GM12873 (cell line): ENCODE results near the gene CFAP161.

Experiments used
- CTCF ChIP-seq: IDR thresholded peaks from 2 replicates; pipeline ENCODE4 v1.5.1; 2012; ENCODE audit warnings: low read depth, mild to moderate bottlenecking, moderate library complexity, low read length, control low read depth; ENCODE audit not compliant: insufficient read depth; ENCODE audit errors: missing control alignments

CFAP161 gene

DNA sequence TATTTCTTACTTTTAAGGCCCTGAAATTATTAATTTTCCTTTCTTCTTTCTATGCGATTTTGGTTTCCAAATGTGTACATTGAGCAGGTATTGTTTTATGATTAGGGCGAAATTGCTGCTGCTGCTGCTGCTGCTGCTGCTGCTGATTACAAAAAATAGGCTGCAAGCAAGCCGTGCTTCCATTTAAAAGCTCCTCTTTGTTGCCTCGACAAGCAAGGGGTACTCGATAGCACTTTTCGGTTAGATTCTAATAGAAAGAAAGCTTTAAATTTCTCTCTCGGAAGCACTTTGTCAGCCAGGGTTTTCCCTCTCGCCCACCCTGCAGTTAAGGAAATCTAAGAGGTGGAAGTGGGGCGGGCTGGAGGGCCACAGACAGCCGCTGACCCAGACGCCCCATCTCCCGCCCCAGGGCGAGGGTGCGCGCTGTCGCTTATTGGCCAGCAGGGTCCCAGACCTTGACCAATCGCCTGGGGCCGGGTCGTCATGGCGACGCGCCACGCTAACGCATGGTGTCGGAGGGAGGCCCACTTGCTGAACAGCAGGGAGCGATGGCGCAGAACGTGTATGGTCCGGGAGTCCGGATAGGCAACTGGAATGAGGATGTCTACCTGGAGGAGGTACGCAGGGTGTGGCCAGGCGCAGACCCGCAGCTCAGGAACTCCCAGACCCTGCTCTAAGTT is at the start of gene CFAP161:
TSS of gene CFAP161 (plus strand) at position 489 of the 680 bp plus-strand sequence. CDS start at position 549, 60 bp downstream.
- no peak for TF ChIP-seq CTCF

DNA sequence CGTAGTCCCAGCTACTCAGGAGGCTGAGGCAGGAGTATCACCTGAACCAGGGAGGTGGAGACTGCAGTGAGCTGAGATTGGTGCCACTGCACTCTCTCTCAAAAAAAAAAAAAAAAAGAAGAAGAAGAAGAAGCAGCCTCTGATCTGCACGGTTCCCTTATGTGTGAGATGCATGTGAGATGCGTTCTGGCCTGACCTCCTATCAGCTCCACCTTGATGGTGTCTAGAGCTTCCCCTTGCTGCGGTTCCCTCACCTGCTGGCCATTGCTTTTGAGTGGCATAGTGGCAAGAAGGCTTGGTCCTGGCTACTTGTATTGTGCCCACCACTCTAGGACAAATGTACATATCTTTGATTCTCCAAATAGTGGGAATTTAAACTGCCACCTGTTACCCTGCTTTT is 49.4 kb upstream of the CFAP161 start:
- no peak for TF ChIP-seq CTCF

GRCh38 chr15:81085213-81085612 is 48.9 kb upstream of the CFAP161 start:
- no peak for TF ChIP-seq CTCF

GRCh38 chr15:81085898-81086297 is 48.2 kb upstream of the CFAP161 start:
- no peak for TF ChIP-seq CTCF

DNA sequence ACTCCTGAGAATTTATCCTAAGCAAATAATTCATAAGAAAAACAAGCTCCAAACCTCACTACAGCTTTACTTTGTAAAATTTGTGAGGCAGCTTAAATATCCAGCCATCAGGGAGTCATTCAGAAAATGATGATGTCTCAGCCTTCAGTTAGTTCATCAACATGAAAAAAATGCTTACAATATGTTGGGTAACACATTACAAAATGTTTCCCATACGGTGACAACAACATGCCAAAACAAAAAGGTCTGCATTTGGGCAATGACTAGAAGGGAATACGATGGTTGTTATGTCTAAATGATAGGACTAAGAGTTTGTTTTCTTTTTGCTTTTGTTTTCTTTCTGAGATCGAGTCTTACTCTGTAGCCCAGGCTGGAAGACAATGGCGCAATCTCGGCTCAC is 47.0 kb upstream of the CFAP161 start:
- TF ChIP-seq CTCF, result no peak

GRCh38 chr15:81087694-81088093 is 46.4 kb upstream of the CFAP161 start:
- no peak for TF ChIP-seq CTCF

GRCh38 chr15:81088470-81089013 is 45.5 kb upstream of the CFAP161 start:
- no peak for TF ChIP-seq CTCF
